ENCODE results near the gene REPS2.

The REPS2 gene

GRCh38 chrX:16981980-16982379, 35.5 kb downstream of the REPS2 start:
- ChIA-PET CTCF (no interaction called here), POLR2A (no interaction called here)
- TF ChIP-seq FOXA1 (IDR thresholded peaks at IDR 0.05), result no peak
- no peak for TF ChIP-seq LEF1 (IDR thresholded peaks at IDR 0.05; ENCODE audit: borderline replicate concordance)
- TF ChIP-seq BHLHE40 (IDR thresholded peaks at IDR 0.05; ENCODE audit: borderline replicate concordance), result no peak
- TF ChIP-seq PKNOX1 (IDR thresholded peaks at IDR 0.05), result no peak
- TF ChIP-seq NFRKB (IDR thresholded peaks at IDR 0.05), result no peak
- TF ChIP-seq ZNF384 (IDR thresholded peaks at IDR 0.05), result no peak
- no peak for DNase-seq (ENCODE audit: extremely low spot score)

GRCh38 chrX:16983051-16983450, 36.6 kb downstream of the REPS2 start:
- CTCF ChIA-PET, result no interaction called here
- no peak for TF ChIP-seq PKNOX1 (IDR thresholded peaks at IDR 0.05)
- no peak for TF ChIP-seq FOXK2 (IDR thresholded peaks at IDR 0.05)
- TF ChIP-seq HDGF (IDR thresholded peaks at IDR 0.05; ENCODE audit: borderline replicate concordance), result no peak
- TF ChIP-seq CTBP1 (IDR thresholded peaks at IDR 0.05; ENCODE audit: borderline replicate concordance), result no peak
- TF ChIP-seq ELF4 (IDR thresholded peaks at IDR 0.05), result no peak
- TF ChIP-seq ARNT (IDR thresholded peaks at IDR 0.05), result no peak
- no peak for TF ChIP-seq SP1 (IDR thresholded peaks at IDR 0.05)
- no peak for TF ChIP-seq FOXM1 (IDR thresholded peaks at IDR 0.05; ENCODE audit: borderline replicate concordance)
- no peak for TF ChIP-seq ZNF384 (IDR thresholded peaks at IDR 0.05)
- no peak for TF ChIP-seq NFRKB (IDR thresholded peaks at IDR 0.05)
- TF ChIP-seq L3MBTL2 (conservative IDR thresholded peaks at IDR 0.05), result no peak
- no peak for TF ChIP-seq FOXA1 (IDR thresholded peaks at IDR 0.05)
- no peak for TF ChIP-seq BHLHE40 (IDR thresholded peaks at IDR 0.05; ENCODE audit: borderline replicate concordance)
- DNase-seq (ENCODE audit: extremely low spot score), result no peak
- POLR2A ChIA-PET, result no interaction called here

- no peak for TF ChIP-seq FOXM1 (IDR thresholded peaks at IDR 0.05; ENCODE audit: borderline replicate concordance)
- no peak for TF ChIP-seq TARDBP (IDR thresholded peaks at IDR 0.05)
- no peak for TF ChIP-seq SUZ12 (IDR thresholded peaks at IDR 0.05)
- no peak for TF ChIP-seq FOXA1 (IDR thresholded peaks at IDR 0.05)
- TF ChIP-seq HDGF (IDR thresholded peaks at IDR 0.05; ENCODE audit: borderline replicate concordance), result no peak
- TF ChIP-seq FOXK2 (IDR thresholded peaks at IDR 0.05), result no peak
- no peak for TF ChIP-seq ZNF384 (IDR thresholded peaks at IDR 0.05)
- no peak for TF ChIP-seq ARNT (IDR thresholded peaks at IDR 0.05)
- TF ChIP-seq L3MBTL2 (conservative IDR thresholded peaks at IDR 0.05), result no peak
- no peak for TF ChIP-seq LEF1 (IDR thresholded peaks at IDR 0.05; ENCODE audit: borderline replicate concordance)
- no peak for TF ChIP-seq PKNOX1 (IDR thresholded peaks at IDR 0.05)
- ChIA-PET POLR2A (no interaction called here), CTCF (interaction anchor here (0.9 kb wide), 2 partner anchors 8 to 104 kb away, joined by 3 read pairs; no protein-coding TSS in a partner anchor)
- no peak for DNase-seq (ENCODE audit: extremely low spot score)
These were observed 38.8 kb downstream of the REPS2 start for GRCh38 chrX:16985286-16985685.

- ChIA-PET POLR2A (no interaction called here), CTCF (no interaction called here)
- no peak for DNase-seq (ENCODE audit: extremely low spot score)
- TF ChIP-seq LEF1 (IDR thresholded peaks at IDR 0.05; ENCODE audit: borderline replicate concordance), result no peak
- TF ChIP-seq FOXK2 (IDR thresholded peaks at IDR 0.05), result no peak
- TF ChIP-seq PKNOX1 (IDR thresholded peaks at IDR 0.05), result no peak
- TF ChIP-seq ZNF384 (IDR thresholded peaks at IDR 0.05), result no peak
- TF ChIP-seq FOXA1 (IDR thresholded peaks at IDR 0.05), result no peak
- TF ChIP-seq SP1 (IDR thresholded peaks at IDR 0.05), result no peak
- no peak for TF ChIP-seq ARNT (IDR thresholded peaks at IDR 0.05)
- no peak for TF ChIP-seq BHLHE40 (IDR thresholded peaks at IDR 0.05; ENCODE audit: borderline replicate concordance)
- no peak for TF ChIP-seq ELF4 (IDR thresholded peaks at IDR 0.05)
- no peak for TF ChIP-seq NFRKB (IDR thresholded peaks at IDR 0.05)
These were observed 39.7 kb downstream of the REPS2 start for GRCh38 chrX:16986169-16986568.

GRCh38 chrX:16989750-16990149, 43.3 kb downstream of the REPS2 start:
- DNase-seq (ENCODE audit: extremely low spot score), result no peak
- ChIA-PET POLR2A (no interaction called here), CTCF (no interaction called here)
- TF ChIP-seq BHLHE40 (IDR thresholded peaks at IDR 0.05; ENCODE audit: borderline replicate concordance), result no peak
- TF ChIP-seq PKNOX1 (IDR thresholded peaks at IDR 0.05), result peak; percentile 18; the same call in 1 of the 2 replicates
- no peak for TF ChIP-seq CTBP1 (IDR thresholded peaks at IDR 0.05; ENCODE audit: borderline replicate concordance)

GRCh38 chrX:16990839-16991238, 44.4 kb downstream of the REPS2 start:
- no peak for DNase-seq (ENCODE audit: extremely low spot score)
- ChIA-PET POLR2A (no interaction called here), CTCF (no interaction called here)
- TF ChIP-seq ZNF384 (IDR thresholded peaks at IDR 0.05) (no peak), SP1 (IDR thresholded peaks at IDR 0.05) (no peak), L3MBTL2 (conservative IDR thresholded peaks at IDR 0.05) (no peak), FOXM1 (IDR thresholded peaks at IDR 0.05; ENCODE audit: borderline replicate concordance) (no peak), NFRKB (IDR thresholded peaks at IDR 0.05) (no peak), CTBP1 (IDR thresholded peaks at IDR 0.05; ENCODE audit: borderline replicate concordance) (no peak), PKNOX1 (IDR thresholded peaks at IDR 0.05) (no peak), ARNT (IDR thresholded peaks at IDR 0.05) (no peak), LEF1 (IDR thresholded peaks at IDR 0.05; ENCODE audit: borderline replicate concordance) (no peak), FOXA1 (IDR thresholded peaks at IDR 0.05) (no peak), SUZ12 (IDR thresholded peaks at IDR 0.05) (no peak), FOXK2 (IDR thresholded peaks at IDR 0.05) (no peak), HDGF (IDR thresholded peaks at IDR 0.05; ENCODE audit: borderline replicate concordance) (no peak), BHLHE40 (IDR thresholded peaks at IDR 0.05; ENCODE audit: borderline replicate concordance) (no peak), ELF4 (IDR thresholded peaks at IDR 0.05) (no peak), TARDBP (IDR thresholded peaks at IDR 0.05) (no peak)
